Activated naive CD8-positive, alpha-beta T cell treated with anti-CD3 and anti-CD28 coated beads, Interleukin-2, amount 10 ng/mL, durations not matched to agents 7 days and 5 days (primary cell): Measurements from ENCODE around the gene SLC39A12. TPM values are rescaled to one million over a fixed set of nuclear protein-coding genes. Genes with fewer than 3 reads are reported as not detected.

Source experiments
- ATAC-seq: fragments of 150-1000 bp; cut with Tn5 transposase; one replicate; pipeline ENCODE4 v1.10.0; 2021; ENCODE audit warnings: low read depth, moderate library complexity
- POLR2A ChIA-PET: fragments of 350-600 bp; sonication (Branson Sonifier 250); formaldehyde crosslinking; loops from one replicate; lab custom pipeline; 2021; ENCODE audit warnings: antibody characterized with exemption; lab: Charles Lee
- DNase-seq: peaks from one replicate; pipeline ENCODE4 v3.0.0; 2021
- H3K27ac Mint-ChIP-seq: one replicate; pipeline ENCODE4 v1.8.0; 2022; ENCODE audit warnings: mild to moderate bottlenecking, mixed read lengths
- H3K27me3 Mint-ChIP-seq: one replicate; pipeline ENCODE4 v1.8.0; 2022; ENCODE audit warnings: mild to moderate bottlenecking, moderate library complexity, mixed read lengths
- H3K36me3 Mint-ChIP-seq: one replicate; pipeline ENCODE4 v1.8.0; 2021; ENCODE audit warnings: mild to moderate bottlenecking, mixed read lengths
- H3K4me1 Mint-ChIP-seq: one replicate; pipeline ENCODE4 v1.8.0; 2021; ENCODE audit warnings: mixed read lengths
- H3K4me3 Mint-ChIP-seq: one replicate; pipeline ENCODE4 v1.8.0; 2022; ENCODE audit warnings: mild to moderate bottlenecking, moderate library complexity, mixed read lengths
- H3K9me3 Mint-ChIP-seq: one replicate; pipeline ENCODE4 v1.8.0; 2021; ENCODE audit warnings: mixed read lengths
- total RNA-seq, 2 experiments: library from RNA; stranded (reverse); gene quantifications; one replicate each; pipeline ENCODE4 v1.2.3, GENCODE V29; 2021

SLC39A12 gene
- total RNA-seq: not detected

- no peaks in the 10 kb centered on the region for H3K9me3 Mint-ChIP-seq
- POLR2A ChIA-PET: no interaction called here
Measured at GRCh38 chr10:17951868-17952371, at the start of gene SLC39A12. Gene SLC39A12, plus strand, starts transcription at chr10:17951918. Its CDS starts 1,359 bp downstream, at chr10:17953277.

GRCh38 chr10:17904564-17904963 is 47.2 kb upstream of the SLC39A12 start:
- POLR2A ChIA-PET: no interaction called here
- Mint-ChIP-seq H3K4me3 (no peak overlapping the region), H3K36me3 (no peaks in the 10 kb centered on the region), H3K27me3 (no peaks in the 10 kb centered on the region), H3K27ac (no peak overlapping the region), H3K4me1 (no peaks in the 10 kb centered on the region), H3K9me3 (no peaks in the 10 kb centered on the region)
- no peak for DNase-seq
- ATAC-seq: no peak

More at GRCh38 chr10:17951868-17952371, at the start of gene SLC39A12:
- Mint-ChIP-seq H3K27ac (no peak within 1 kb of the TSS), H3K4me3 (no peak within 1 kb of the TSS), H3K4me1 (no peaks in the 10 kb centered on the region), H3K36me3 (no peaks in the 10 kb centered on the region), H3K27me3 (no peaks in the 10 kb centered on the region)
- DNase-seq (no peak), ATAC-seq (no peak)

DNA sequence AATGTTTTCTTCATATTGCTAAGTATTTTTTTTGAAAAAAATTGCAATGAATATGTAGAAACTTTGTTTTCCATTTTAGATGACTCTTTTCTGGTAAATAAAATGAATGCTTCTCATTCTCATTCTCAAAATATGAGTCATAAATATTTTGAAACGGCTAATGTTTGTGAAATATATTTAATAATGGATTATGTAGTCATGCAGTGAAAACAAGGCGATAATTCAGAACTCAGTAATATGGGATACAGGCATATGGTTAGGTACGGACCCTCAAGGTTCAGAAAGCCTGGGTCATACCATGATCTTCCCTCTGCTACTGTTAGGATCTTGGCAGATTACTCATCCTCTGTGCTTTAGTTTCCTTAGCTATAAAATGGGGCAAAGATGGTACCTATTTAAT is 46.2 kb upstream of the SLC39A12 start:
- no peaks in the 10 kb centered on the region for H3K9me3 Mint-ChIP-seq
- ATAC-seq (no peak), DNase-seq (no peak)
- H3K4me1 Mint-ChIP-seq: no peaks in the 10 kb centered on the region
- H3K4me3 Mint-ChIP-seq: no peak overlapping the region
- H3K27me3 Mint-ChIP-seq: peaks cover 5% of the 10 kb centered on the region
- no peaks in the 10 kb centered on the region for H3K36me3 Mint-ChIP-seq
- POLR2A ChIA-PET: no interaction called here
- no peak overlapping the region for H3K27ac Mint-ChIP-seq

DNA sequence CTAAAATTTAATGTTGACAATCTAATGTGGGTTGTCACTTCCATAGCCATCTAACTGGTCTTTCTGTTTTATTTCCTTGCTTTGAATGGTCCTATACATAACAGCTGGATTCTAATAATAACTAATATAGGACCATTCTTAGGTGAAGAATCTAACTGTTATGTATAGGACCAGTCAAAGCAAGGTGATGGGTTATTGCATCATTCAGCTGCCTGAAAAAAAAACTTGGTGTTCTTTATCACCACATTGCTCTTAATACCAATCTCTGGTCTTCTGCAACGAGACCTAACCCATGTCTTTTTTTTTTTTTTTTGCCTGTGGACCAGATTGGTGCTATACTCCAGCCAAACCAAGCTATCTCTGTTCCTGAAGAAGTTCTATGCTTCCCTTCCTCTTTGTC is 45.7 kb upstream of the SLC39A12 start:
- Mint-ChIP-seq H3K27me3 (peaks cover 5% of the 10 kb centered on the region), H3K27ac (no peak overlapping the region), H3K4me3 (no peak overlapping the region), H3K9me3 (no peaks in the 10 kb centered on the region), H3K36me3 (no peaks in the 10 kb centered on the region), H3K4me1 (no peaks in the 10 kb centered on the region)
- DNase-seq (no peak), ATAC-seq (no peak)
- POLR2A ChIA-PET: no interaction called here

DNA sequence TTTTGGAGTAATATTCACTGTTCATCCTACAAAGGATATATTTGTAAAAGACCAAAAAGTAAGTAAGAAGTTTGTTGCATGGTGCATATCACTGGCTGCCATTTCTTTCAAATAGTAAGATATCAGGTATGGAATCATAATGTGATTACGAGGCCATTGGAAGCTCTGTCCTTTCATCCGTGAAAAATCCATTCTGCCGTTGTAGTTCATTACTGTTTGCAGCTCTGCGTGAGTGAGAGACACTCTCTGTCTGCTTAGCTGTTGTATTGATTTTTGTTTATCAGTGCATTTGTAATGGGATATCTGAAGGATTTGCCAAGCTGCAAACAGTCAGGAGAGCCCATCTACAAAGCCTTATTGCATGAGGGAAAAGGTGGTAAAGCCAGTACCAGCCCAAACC is 44.1 kb upstream of the SLC39A12 start:
- Mint-ChIP-seq H3K27ac (no peak overlapping the region), H3K27me3 (peaks cover 5% of the 10 kb centered on the region), H3K4me1 (no peaks in the 10 kb centered on the region), H3K9me3 (no peaks in the 10 kb centered on the region), H3K4me3 (no peak overlapping the region), H3K36me3 (no peaks in the 10 kb centered on the region)
- ATAC-seq (no peak), DNase-seq (no peak)
- POLR2A ChIA-PET: no interaction called here

GRCh38 chr10:17910125-17910789 is 41.5 kb upstream of the SLC39A12 start:
- ATAC-seq (no peak), DNase-seq (no peak)
- POLR2A ChIA-PET: no interaction called here
- Mint-ChIP-seq H3K9me3 (no peaks in the 10 kb centered on the region), H3K4me3 (no peak overlapping the region), H3K36me3 (no peaks in the 10 kb centered on the region), H3K4me1 (no peaks in the 10 kb centered on the region), H3K27ac (no peak overlapping the region), H3K27me3 (peaks cover 5% of the 10 kb centered on the region)

- no peaks in the 10 kb centered on the region for H3K4me1 Mint-ChIP-seq
- H3K27ac Mint-ChIP-seq: no peak overlapping the region
- H3K9me3 Mint-ChIP-seq: peaks cover 2% of the 10 kb centered on the region
- POLR2A ChIA-PET: no interaction called here
- DNase-seq: no peak
- no peak for ATAC-seq
- no peak overlapping the region for H3K4me3 Mint-ChIP-seq
- H3K27me3 Mint-ChIP-seq: peaks cover 7% of the 10 kb centered on the region
- no peaks in the 10 kb centered on the region for H3K36me3 Mint-ChIP-seq
Measured at GRCh38 chr10:17912754-17913153, 39.0 kb upstream of the SLC39A12 start.

GRCh38 chr10:17913604-17914003 is 38.1 kb upstream of the SLC39A12 start:
- Mint-ChIP-seq H3K4me1 (no peaks in the 10 kb centered on the region), H3K27me3 (peaks cover 7% of the 10 kb centered on the region), H3K4me3 (no peak overlapping the region), H3K27ac (no peak overlapping the region), H3K9me3 (peaks cover 2% of the 10 kb centered on the region), H3K36me3 (no peaks in the 10 kb centered on the region)
- ATAC-seq: no peak
- POLR2A ChIA-PET: no interaction called here
- DNase-seq: no peak

GRCh38 chr10:17914169-17915045 is 37.3 kb upstream of the SLC39A12 start:
- DNase-seq (no peak), ATAC-seq (no peak)
- H3K27me3 Mint-ChIP-seq: peaks cover 7% of the 10 kb centered on the region
- no peak overlapping the region for H3K4me3 Mint-ChIP-seq
- no peak overlapping the region for H3K27ac Mint-ChIP-seq
- H3K9me3 Mint-ChIP-seq: peaks cover 2% of the 10 kb centered on the region
- H3K36me3 Mint-ChIP-seq: no peaks in the 10 kb centered on the region
- POLR2A ChIA-PET: no interaction called here
- no peaks in the 10 kb centered on the region for H3K4me1 Mint-ChIP-seq

DNA sequence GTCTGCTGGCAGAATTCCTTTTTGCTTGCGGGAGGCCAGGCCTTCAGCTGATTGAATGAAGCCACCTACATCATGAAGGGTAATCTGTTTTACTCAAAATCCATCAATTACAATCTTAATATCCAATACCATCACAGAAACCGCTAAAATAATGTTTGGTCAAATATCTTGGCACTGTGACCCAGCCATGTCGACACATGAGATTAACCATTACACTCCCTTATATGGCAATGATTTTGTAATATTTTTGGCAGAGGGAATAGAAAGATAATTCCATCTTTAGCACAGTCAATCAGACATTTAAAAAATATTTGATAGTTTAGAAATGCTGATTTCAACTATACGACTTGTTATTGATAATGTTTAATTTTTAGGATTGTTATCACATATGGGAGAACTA is 36.5 kb upstream of the SLC39A12 start:
- ATAC-seq (no peak), DNase-seq (no peak)
- Mint-ChIP-seq H3K27me3 (peaks cover 5% of the 10 kb centered on the region), H3K4me3 (no peak overlapping the region), H3K4me1 (no peaks in the 10 kb centered on the region), H3K36me3 (no peaks in the 10 kb centered on the region), H3K9me3 (peaks cover 2% of the 10 kb centered on the region), H3K27ac (no peak overlapping the region)
- POLR2A ChIA-PET: no interaction called here

DNA sequence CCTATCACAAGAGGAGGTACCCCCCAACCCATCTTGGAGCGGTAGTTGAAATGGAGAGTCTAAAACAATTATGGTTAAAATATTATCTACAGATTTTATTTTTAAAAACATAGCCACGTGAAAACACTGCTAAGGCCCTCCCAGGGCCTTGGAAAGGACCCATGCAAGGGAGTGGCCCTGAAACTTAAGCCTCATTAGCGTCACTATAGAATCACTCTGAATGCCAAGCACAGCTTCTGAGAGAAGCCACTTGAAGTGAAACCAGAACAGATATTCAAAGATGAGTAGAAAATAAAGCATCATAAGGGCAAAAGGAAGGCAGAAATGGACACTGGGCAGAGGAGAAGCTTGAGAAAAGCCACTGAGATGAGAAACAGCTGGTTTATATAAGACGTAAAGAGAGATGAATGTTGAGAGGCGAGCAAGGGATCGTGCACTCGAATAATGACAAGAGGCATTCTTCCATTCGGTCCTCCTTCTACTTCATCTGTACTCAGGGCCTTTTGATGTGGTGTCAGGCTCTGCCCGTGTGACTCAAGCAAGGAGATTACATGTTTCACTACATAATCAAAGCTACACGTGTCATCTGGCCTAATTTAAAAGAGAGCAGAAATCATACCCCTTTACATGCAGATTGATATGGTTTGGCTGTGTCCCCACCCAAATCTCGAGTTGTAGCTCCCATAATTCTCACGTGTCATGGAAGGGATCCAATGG is 33.4 kb upstream of the SLC39A12 start:
- H3K27ac Mint-ChIP-seq: no peak overlapping the region
- no peaks in the 10 kb centered on the region for H3K4me1 Mint-ChIP-seq
- no peak for ATAC-seq
- peaks cover 2% of the 10 kb centered on the region for H3K9me3 Mint-ChIP-seq
- no peak for DNase-seq
- H3K4me3 Mint-ChIP-seq: no peak overlapping the region
- POLR2A ChIA-PET: no interaction called here
- peaks cover 2% of the 10 kb centered on the region for H3K27me3 Mint-ChIP-seq
- no peaks in the 10 kb centered on the region for H3K36me3 Mint-ChIP-seq

- H3K27ac Mint-ChIP-seq: no peak overlapping the region
- H3K27me3 Mint-ChIP-seq: peaks cover 2% of the 10 kb centered on the region
- DNase-seq (no peak), ATAC-seq (no peak)
- POLR2A ChIA-PET: no interaction called here
- H3K9me3 Mint-ChIP-seq: peaks cover 2% of the 10 kb centered on the region
- H3K4me3 Mint-ChIP-seq: no peak overlapping the region
- H3K36me3 Mint-ChIP-seq: no peaks in the 10 kb centered on the region
- no peaks in the 10 kb centered on the region for H3K4me1 Mint-ChIP-seq
Measured at GRCh38 chr10:17921378-17921777, 30.3 kb upstream of the SLC39A12 start.

- no peak for ATAC-seq
- Mint-ChIP-seq H3K4me1 (no peaks in the 10 kb centered on the region), H3K27ac (no peak overlapping the region), H3K27me3 (no peaks in the 10 kb centered on the region), H3K9me3 (peaks cover 1% of the 10 kb centered on the region), H3K36me3 (no peaks in the 10 kb centered on the region), H3K4me3 (no peak overlapping the region)
- DNase-seq: no peak
- POLR2A ChIA-PET: interaction anchor here (0.6 kb wide), 1 partner anchor 147 kb away, joined by 3 read pairs; no protein-coding TSS in a partner anchor
Measured at GRCh38 chr10:17923728-17924127, 28.0 kb upstream of the SLC39A12 start.
